Ectodermal cell (in vitro differentiated cells): ENCODE results near the gene TRAF5. TPM values are rescaled to one million over a fixed set of nuclear protein-coding genes. Genes with fewer than 3 reads are reported as not detected.

Experiments
- H3K27ac ChIP-seq: 2 replicates; pipeline ENCODE4 v1.7.0; 2013; ENCODE audit warnings: mild to moderate bottlenecking, low read depth, low read length; ENCODE audit not compliant: insufficient read depth, poor library complexity, severe bottlenecking
- H3K27me3 ChIP-seq: 2 replicates; pipeline ENCODE4 v1.7.0; 2013; ENCODE audit warnings: mild to moderate bottlenecking, low read length; ENCODE audit not compliant: insufficient read depth, control insufficient read depth, poor library complexity, severe bottlenecking
- H3K36me3 ChIP-seq: one replicate; pipeline ENCODE4 v1.7.0; 2013; ENCODE audit warnings: low read length; ENCODE audit not compliant: control insufficient read depth, insufficient read depth
- H3K4me1 ChIP-seq: one replicate; pipeline ENCODE4 v1.7.0; 2013; ENCODE audit warnings: low read length; ENCODE audit not compliant: control insufficient read depth, insufficient read depth
- H3K4me3 ChIP-seq: 2 replicates; pipeline ENCODE4 v1.7.0; 2013; ENCODE audit warnings: low read depth, low read length, control low read depth; ENCODE audit not compliant: insufficient read depth
- H3K9me3 ChIP-seq: 2 replicates; pipeline ENCODE4 v1.7.0; 2013; ENCODE audit warnings: mild to moderate bottlenecking, low read length, moderate library complexity; ENCODE audit not compliant: control insufficient read depth
- WGBS, 2 experiments: methylation state at CpG; one replicate each; pipeline ENCODE4 v1.1.7; 2013; ENCODE audit warnings: missing lambda C conversion rate in 2 of 2; 5-methylcytosine and 5-hydroxymethylcytosine counted together
- polyA plus RNA-seq, 4 experiments: library from polyadenylated mRNA; stranded (reverse); fragments of 50-300 nt; gene quantifications; one replicate each; pipeline ENCODE4 v1.2.3, GENCODE V29; 2013

Gene TRAF5, protein sequence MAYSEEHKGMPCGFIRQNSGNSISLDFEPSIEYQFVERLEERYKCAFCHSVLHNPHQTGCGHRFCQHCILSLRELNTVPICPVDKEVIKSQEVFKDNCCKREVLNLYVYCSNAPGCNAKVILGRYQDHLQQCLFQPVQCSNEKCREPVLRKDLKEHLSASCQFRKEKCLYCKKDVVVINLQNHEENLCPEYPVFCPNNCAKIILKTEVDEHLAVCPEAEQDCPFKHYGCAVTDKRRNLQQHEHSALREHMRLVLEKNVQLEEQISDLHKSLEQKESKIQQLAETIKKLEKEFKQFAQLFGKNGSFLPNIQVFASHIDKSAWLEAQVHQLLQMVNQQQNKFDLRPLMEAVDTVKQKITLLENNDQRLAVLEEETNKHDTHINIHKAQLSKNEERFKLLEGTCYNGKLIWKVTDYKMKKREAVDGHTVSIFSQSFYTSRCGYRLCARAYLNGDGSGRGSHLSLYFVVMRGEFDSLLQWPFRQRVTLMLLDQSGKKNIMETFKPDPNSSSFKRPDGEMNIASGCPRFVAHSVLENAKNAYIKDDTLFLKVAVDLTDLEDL
- 30.0 TPM for polyA plus RNA-seq (2013, experiment 1 of 4)
- polyA plus RNA-seq (2013, experiment 2 of 4), result 31.3 TPM
- 25.9 TPM for polyA plus RNA-seq (2013, experiment 3 of 4)
- polyA plus RNA-seq (2013, experiment 4 of 4), result 27.6 TPM

DNA sequence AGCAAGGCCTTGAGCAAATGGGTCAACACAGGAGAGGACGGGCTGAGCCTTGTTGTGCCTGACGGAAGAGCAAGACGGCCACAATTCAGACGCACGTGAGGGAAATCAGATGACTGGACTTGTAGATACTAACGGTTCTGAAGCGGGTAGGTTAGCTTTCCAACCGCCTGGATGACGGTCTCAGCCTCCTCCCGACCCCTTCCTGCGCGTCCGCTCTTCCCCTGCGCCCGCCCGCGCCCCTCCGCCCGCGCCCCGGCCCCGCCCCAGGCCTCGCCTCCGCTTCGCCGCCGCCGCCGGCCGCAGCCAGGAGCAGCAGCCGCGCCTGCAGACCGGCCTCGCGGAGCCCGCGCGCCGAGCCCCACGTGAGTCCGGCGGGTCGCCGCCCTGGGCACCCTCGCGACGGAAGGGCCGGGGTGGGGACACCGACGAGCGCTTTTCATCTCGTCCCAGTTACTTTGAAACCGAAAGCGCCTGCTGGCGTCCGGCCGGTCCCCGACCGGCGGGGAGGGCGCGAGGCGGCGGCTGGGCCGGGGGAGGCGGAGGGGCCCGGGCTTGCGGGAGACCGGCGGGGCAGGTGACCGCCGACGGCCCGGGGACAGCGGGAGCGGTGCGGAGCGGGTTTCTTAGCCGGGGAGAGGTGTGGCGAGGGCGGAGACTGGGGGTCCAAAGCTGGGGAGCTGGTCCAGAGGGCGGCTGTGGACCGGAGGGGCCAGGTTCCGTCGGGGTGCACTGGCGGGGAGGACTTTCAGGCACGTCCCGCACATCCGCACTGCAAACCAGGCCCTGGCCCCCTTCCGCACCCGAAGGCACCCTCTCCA is at the start of gene TRAF5:
TRAF5 (plus strand) TSS at position 306 of the 818 bp plus-strand sequence. CDS start 26,407 bp downstream, outside the sequence.
- Histone ChIP-seq H3K9me3 (no peaks in the 10 kb centered on the region), H3K27me3 (peaks cover 7% of the 10 kb centered on the region), H3K27ac (no peak within 1 kb of the TSS), H3K4me3 (peak within 1 kb of the TSS; percentile 71), H3K36me3 (no peaks in the 10 kb centered on the region), H3K4me1 (peaks cover 28% of the 10 kb centered on the region)
- WGBS, 2 experiments, result 1 to 2% methylated on average over 91 of the region's 91 CpGs

DNA sequence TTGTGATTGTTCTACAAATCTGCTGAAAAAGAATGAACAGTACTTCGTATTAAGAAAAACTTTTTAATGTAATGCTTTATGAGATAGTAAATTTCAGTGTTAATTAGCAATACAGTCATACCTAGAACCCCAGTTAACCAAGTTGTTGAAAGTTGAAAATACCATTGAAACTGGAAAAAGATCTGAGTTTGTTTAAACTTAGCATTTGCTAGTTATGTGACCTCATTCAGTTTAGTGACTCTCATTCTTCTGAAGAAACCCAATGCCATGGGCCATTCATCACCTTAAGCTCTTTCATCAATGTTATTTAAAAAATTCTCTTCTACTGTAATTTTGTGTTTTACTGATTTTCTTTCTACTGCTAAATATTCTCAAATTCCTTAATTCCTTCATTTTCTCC is 47.3 kb upstream of the TRAF5 start:
- H3K36me3 ChIP-seq, result peaks cover 9% of the 10 kb centered on the region
- 75% methylated on average over 1 of the region's 1 CpG; no CpG with 5 or more reads in 1 of the 2 experiments for WGBS, 2 experiments
- H3K27ac ChIP-seq, result no peak overlapping the region

DNA sequence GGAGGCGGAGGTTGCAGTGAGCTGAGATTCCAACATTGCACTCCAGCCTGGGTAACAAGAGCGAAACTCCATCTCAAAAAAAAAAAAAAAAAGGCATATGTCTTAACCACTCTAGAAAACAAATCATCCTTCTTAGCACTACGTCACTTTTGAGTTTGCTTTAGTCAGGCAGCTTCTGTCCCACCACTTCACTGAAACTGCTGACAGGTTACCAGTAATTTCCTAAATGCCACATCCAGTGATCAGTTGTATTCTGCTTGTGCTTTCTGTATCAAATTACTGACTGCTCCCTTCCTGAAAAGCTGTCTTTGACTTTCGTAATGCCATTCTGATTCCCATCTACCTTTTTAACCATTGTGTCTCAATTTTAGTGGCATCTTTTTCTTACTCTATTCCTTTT is 45.7 kb upstream of the TRAF5 start:
- no peaks in the 10 kb centered on the region for H3K27me3 ChIP-seq
- H3K4me1 ChIP-seq, result no peaks in the 10 kb centered on the region
- H3K36me3 ChIP-seq, result peaks cover 9% of the 10 kb centered on the region
- H3K4me3 ChIP-seq, result no peak overlapping the region
- no peaks in the 10 kb centered on the region for H3K9me3 ChIP-seq
- WGBS, 2 experiments, result 94% methylated on average over 4 of the region's 4 CpGs
- peak overlapping the region; percentile 18 for H3K27ac ChIP-seq

More for the DNA sequence above, 47.3 kb upstream of the TRAF5 start:
- H3K27me3 ChIP-seq, result no peaks in the 10 kb centered on the region
- no peaks in the 10 kb centered on the region for H3K9me3 ChIP-seq
- no peaks in the 10 kb centered on the region for H3K4me1 ChIP-seq
- no peak overlapping the region for H3K4me3 ChIP-seq

DNA sequence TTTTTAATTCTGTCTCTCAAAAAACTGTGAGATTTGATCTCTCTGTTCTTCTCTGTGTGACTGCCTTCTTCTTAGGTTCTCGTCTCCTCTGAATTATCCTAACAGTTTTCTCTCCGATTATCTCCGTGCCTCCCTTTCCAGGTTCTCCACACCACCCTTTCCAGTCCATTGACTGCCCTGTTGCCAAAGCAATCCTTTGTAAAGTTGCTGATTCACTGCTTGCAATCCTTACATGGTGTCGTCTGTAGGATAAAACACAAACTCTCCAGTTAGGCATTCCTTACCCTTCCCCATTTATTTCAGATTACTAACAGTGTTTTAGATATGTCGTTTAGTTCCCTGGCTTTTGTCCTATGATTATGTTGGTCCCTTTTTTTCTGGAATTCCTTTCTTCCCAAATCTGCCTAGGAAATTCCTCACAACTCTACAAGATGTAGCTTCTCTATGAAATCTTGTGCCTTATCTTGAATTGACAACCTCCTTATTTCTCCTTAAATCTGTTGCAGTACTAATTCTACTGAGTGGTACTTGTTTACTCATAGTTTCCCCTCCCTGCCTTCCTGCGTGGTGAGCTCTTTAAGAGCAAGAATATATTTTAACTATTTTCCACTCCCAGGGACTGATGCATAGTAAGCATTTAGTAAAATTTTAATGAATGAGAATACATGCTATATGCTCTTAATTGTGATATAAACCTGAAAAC is 45.2 kb upstream of the TRAF5 start:
- Histone ChIP-seq H3K4me3 (no peak overlapping the region), H3K4me1 (no peaks in the 10 kb centered on the region), H3K27ac (peak overlapping the region; percentile 18), H3K27me3 (no peaks in the 10 kb centered on the region), H3K9me3 (no peaks in the 10 kb centered on the region), H3K36me3 (peaks cover 9% of the 10 kb centered on the region)
- 86 to 88% methylated on average over 5 of the region's 6 CpGs for WGBS, 2 experiments

DNA sequence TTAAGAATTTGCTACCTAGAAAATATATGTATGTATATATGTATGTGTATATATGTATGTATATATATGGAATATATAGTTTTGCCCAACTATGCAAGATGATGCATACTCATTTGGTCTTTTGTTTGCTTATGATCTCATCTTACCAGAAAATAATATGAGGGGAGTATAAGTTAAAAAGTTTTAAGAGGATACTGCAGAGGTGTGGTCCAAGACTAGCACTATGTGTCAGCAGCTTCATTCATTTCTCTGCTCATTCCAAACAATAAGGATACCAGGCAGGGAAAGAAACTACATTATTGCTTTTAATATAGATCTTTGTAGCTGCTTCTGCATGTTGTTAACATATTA is 44.6 kb upstream of the TRAF5 start:
- Histone ChIP-seq H3K4me3 (no peak overlapping the region), H3K4me1 (no peaks in the 10 kb centered on the region), H3K36me3 (peaks cover 9% of the 10 kb centered on the region), H3K27ac (no peak overlapping the region), H3K27me3 (no peaks in the 10 kb centered on the region), H3K9me3 (no peaks in the 10 kb centered on the region)

DNA sequence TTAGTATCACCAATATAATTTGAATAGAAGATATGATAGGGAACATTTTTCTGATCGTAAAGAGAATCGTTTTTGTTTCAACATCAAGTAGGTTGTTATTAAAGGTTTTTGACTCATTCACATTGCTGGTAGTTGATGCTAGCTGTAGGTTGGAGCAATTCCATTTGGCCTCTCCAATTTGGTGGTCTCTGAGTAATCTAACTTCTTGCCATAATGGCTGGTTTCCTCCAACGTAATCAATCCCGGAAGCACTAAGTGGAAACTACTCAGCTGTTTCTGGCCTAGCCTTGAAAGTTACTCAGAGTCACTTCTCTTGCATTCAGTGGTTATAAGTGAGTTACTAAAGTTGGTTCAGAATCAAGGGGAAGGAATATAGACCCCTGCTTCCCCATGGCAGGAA is 41.4 kb upstream of the TRAF5 start:
- Histone ChIP-seq H3K36me3 (peaks cover 16% of the 10 kb centered on the region), H3K9me3 (no peaks in the 10 kb centered on the region), H3K4me3 (no peak overlapping the region), H3K4me1 (no peaks in the 10 kb centered on the region), H3K27me3 (no peaks in the 10 kb centered on the region), H3K27ac (no peak overlapping the region)
- 95 to 97% methylated on average over 4 of the region's 4 CpGs for WGBS, 2 experiments

DNA sequence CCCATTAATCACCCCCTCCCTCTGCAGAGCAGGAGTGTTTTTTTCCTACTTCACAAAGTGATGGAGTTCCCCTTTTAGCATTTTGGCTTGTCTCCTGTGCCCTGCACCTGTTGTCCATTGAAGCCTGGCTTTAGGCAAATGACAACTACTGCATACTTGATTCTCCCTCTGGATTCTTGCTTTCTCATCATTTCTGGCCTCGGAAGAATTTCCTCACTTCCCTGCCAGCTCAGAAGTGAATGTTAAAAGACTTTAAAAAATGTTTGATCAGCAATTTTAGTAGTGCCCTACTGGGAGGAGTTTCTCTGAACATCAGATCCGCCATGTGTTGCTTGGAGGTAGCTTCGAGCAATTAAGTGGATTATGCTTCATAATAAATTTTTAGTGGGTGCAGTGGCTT is 39.4 kb upstream of the TRAF5 start:
- H3K9me3 ChIP-seq, result no peaks in the 10 kb centered on the region
- WGBS, 2 experiments, result 93 to 97% methylated on average over 3 of the region's 3 CpGs
- no peak overlapping the region for H3K4me3 ChIP-seq
- H3K4me1 ChIP-seq, result no peaks in the 10 kb centered on the region
- peaks cover 19% of the 10 kb centered on the region for H3K36me3 ChIP-seq
- H3K27me3 ChIP-seq, result no peaks in the 10 kb centered on the region
- H3K27ac ChIP-seq, result no peak overlapping the region

DNA sequence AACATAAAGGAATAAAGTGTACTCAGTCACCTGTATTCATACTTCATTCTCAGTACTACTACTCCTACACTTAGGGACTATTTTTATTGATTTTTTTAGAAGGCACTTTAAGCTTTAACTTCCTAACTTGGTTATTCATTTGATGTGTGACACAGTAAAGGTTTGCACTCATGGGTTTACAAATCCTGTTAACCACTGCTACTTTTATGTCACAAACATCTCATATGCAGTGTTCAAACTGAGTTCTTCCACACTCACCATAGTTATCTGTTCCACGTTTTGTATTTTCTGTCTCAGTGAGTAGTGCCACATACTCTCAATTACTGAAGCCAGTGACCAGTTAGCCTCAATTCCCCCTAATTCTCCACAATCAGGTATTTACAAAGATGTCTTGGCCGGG is 34.2 kb upstream of the TRAF5 start:
- no peaks in the 10 kb centered on the region for H3K4me1 ChIP-seq
- peaks cover 21% of the 10 kb centered on the region for H3K36me3 ChIP-seq
- no peaks in the 10 kb centered on the region for H3K27me3 ChIP-seq
- WGBS, 2 experiments, result 92 to 95% methylated on average over 2 of the region's 2 CpGs
- no peaks in the 10 kb centered on the region for H3K9me3 ChIP-seq
- H3K27ac ChIP-seq, result no peak overlapping the region
- no peak overlapping the region for H3K4me3 ChIP-seq

DNA sequence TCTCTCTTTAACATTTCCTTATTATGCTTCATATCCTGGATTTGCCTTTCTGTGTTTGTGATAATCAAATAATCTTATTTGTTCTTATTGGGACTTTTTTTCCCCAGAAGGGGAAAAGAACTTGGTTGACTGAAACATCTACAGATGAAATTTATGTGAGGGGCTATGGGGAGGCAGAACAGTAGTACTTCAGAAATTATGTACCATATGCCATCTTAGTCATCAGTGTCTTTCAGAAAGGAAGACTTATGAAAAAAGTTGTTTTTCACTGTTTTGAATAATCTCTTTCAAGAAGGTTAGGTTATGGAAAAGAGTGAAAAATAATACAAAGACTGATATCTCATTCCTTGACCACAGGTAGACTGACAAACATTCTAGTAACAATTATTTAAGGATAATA is 30.2 kb upstream of the TRAF5 start:
- Histone ChIP-seq H3K9me3 (no peaks in the 10 kb centered on the region), H3K4me3 (no peak overlapping the region), H3K27me3 (no peaks in the 10 kb centered on the region), H3K36me3 (peaks cover 8% of the 10 kb centered on the region), H3K27ac (no peak overlapping the region), H3K4me1 (no peaks in the 10 kb centered on the region)
